DMS114 treated with DMSO at 0.1 percent for 48 hours (cell line): ENCODE data around the gene HOXA13.

Source experiments
- DNase-seq: peaks from one replicate; lab custom pipeline; 2025; ENCODE audit not compliant: unreplicated experiment; lab: John Stamatoyannopoulos, UW

Gene HOXA13

DNA sequence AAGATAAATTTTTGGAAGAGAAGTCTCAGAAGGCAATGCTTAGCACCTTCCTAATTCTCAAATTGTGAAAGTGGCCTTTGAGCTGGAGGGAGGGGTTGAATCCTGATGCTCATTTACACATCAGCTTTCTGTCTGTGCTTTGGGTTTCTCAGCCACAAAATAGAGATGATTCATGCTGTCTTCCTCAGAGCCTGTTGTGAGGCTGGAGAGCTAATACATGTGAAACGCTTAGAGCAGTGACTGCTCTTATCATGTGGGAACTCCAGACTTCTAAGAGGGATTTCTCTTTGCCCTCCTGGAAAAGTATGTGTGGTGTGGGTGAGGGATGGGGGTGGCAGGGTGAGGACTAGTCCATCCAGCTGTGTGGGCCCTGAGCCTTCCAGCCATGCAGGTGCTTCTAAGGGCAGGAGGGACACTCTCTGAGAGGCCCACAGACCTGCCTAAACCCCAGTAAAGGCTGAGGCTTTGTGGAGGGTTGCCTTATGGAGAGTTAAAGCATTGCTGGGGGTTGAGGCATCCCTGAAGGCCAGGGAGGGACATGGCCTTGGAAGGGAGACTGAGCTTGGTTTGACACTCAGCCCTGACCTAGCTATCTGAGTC is 37.9 kb upstream of the HOXA13 start:
- DNase-seq, result no peak

DNA sequence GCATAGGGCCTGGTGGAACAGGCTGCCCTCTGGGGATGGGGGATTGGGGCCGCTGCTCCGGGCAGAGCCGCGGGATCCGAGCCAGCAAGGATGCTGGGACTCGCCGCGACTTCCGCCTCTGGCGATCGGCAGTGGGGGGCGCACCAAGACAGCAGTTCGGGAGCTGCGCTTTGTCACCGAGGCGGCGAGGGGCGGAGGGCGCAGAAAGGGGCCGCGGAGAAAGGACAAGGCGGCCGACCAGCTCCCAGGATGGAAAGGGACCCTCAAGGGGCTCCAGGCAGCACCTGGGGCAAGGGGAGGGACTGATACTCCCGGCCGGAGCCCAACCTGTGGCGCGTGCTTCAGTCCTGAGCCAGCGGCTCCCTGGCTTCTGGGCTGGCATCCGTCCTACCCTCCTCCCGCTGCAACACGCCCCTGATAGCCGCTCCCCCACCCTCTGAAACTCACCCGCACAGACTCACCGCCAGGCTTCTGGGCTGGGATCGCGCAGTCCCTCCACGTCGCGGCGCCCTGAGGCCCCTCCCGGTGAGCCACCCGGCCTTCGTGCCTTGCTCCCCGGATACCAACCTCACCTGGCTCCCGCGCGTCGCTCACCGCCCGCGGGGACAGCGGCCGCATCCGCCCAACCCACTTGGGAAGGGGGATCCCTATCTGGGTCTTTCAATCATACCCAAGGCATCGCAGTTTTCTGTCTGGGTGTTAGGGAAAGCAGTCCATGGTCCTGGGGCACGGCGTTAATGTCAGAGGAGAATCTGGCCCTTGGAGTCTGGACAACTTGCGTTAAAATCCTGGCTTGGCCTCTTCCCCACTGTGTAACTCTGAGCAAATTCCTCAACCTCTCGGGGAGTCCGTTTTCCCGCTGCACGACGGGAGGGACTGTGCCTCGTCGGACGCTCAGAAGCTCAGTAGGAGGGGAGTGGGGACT is 35.8 kb upstream of the HOXA13 start:
- DNase-seq, result peak; percentile 35

DNA sequence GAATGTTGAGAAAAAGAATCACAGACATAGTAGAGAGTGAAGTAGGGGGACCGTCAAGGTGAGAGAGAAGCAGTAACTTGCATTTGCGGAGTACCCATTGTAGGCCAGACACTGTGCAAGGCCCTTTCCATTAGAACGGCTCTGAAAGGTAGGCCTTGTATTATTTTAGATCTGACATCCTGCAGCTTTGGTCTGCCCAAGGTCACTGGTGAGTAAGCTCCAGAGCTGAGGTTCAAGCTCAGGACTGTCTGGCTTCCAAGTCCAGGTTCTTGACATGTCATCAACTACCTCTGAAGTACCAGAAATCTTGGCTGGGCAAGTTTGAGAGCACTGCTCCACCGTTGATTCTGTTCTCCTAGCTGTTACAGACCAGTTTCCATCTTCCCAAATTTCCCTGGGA is 29.6 kb upstream of the HOXA13 start:
- DNase-seq, result no peak

DNA sequence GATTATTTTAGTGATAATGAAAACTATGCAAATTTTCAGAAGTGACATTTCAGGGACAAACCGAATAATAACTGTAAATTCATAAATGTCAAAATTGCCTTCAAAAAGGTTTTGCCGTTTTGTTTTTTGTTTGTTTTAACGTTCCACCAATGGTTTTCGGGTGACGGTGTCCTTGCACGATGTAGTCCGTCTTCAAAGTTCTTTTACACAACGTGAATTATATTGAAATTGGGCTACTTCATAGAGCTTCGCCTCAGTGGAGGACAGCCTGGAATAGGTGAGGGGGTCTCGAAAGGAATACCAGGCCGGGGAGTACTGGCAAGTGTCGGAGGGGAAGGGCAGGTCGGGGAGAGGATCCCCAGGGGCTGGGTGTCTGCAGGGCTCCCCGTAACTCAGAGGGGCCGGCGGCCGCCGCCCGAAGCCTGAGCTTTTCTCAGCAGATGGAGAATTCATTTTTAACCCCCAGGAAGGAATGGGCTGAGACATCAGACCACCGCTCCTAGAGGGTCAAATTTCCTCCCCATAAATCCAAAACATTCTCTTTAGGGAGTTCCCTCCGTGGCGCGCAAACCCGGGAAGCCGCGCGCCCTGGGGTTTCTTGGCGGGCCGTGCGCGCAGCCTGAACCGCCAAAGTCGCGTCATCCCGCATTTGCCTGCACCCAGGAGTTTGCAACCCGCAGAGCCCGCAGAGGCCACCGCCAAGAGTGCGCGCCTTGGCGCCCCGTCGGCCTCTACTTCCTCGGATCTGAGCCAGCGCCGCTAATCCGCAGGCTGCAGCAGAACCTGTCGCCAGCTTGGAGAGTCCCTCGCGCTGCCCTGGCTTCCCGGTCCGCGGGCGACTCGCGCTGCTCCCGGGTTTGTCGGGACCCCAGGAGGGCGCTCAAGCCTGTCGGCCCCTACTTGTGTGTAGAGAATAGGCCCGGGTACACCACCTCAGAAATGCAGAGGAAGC is 25.4 kb upstream of the HOXA13 start:
- no peak for DNase-seq

DNA sequence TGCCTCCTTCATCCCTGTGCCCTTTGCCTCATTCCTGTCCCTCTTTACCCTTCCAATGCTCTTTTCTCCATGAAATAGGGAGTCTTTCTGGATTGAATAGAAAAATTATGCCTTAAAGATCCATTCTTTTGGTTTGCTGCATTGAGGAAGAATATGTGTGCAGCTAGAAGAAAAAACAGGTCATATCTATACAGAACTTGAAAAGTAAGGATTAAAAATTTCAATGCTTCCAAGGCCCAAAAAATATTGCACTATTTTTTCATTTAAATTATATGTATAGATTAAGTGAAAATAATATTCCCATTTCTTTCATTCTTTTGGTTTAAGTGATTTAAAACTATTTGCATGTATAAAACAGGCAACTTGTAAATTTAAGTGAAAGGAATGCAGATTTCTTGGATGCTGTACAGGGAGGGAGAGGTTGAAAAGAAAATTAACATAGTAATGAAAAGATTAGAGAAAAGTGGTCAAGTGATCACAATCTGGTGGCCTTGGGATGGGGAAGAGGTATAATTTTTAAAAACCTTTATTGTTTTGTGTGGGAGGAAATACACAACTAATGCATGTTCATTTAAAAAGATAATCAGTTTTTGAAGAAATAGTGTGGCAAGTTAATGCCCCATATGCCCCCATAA is 24.2 kb upstream of the HOXA13 start:
- DNase-seq, result no peak

- no peak for DNase-seq
These were observed 21.4 kb upstream of the HOXA13 start for GRCh38 chr7:27221201-27221797.

DNA sequence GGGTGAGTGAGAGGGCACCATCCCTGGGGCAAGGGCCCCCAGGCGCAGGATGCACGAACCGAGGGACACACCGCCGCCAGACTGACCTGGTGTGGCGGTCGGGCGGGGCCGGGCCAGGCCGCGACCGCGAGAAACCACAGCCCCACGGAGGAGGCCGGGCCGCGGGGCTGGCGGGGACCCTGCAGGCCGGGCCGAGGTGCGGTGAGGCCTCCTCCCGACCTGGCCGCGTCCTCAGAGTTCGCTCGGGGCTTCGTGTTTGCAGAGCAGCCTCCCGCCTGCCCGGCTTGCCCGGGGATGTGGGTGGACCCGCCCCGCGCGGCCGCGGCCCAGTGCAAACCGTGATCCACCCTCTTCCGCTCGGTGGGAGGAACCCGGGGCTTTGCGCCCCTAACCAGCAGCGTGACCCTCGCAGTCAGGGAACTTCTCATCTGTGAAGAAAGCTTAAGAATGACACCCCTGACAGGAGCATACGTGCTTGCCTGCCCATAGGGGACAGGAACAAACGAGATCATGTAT is 20.6 kb upstream of the HOXA13 start:
- DNase-seq, result no peak

GRCh38 chr7:27219821-27220220 is 19.9 kb upstream of the HOXA13 start:
- DNase-seq, result no peak

DNA sequence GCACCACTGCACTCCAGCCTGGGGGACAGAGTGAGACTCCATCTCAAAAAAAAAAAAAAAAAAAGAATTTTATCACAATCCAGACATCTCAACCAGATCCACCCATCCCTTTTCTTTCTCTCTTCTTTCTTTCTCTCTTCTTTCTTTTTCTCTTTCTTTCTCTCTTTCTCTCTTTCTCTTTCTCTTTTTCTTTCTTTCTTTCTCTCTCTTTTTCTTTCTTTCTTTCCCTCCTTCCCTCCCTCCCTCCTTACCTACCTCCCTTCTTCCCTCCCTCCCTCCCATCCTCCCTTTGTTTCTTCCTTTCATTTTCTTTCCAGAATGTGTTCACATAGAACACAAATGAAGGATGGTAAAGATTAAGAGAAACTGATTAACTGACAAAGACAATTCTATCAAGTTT is 18.1 kb upstream of the HOXA13 start:
- DNase-seq, result no peak

GRCh38 chr7:27215356-27215755 is 15.5 kb upstream of the HOXA13 start:
- DNase-seq, result no peak

DNA sequence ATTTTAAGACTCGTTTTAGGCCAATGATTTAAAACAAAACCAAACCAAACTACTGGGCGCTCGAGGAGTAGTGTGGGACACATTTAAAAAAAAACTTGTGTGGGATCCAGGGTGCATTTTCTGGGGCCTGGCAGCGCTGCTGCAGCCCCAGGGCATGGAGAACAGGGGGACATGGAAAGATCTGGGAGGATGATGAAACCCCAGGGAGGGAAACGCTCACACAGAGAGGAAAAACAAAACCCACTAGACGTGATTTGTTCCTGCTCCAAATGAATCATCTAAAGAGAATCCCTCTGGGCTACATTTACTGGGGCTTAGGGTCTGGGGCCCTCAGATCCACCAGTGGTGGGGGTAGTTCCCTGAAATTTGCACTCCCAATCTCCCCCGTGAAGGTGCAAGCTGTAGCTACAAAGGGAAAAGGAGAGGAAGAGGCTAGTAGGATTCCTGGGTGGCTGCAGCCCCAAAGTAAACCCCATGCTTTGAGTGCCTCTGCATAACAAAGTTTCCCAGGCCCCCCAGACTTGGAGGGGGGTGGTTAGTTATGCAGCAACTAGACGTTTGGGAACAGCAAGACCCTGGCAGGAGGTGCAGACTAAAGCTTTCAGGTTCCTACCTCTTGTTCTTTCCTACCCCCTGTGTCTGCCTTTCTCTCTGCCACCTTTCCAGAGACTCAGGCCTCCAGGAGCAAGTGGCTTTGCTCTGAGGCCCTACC is 14.5 kb upstream of the HOXA13 start:
- no peak for DNase-seq

- no peak for DNase-seq
These were observed 13.7 kb upstream of the HOXA13 start for GRCh38 chr7:27213433-27214238.

DNA sequence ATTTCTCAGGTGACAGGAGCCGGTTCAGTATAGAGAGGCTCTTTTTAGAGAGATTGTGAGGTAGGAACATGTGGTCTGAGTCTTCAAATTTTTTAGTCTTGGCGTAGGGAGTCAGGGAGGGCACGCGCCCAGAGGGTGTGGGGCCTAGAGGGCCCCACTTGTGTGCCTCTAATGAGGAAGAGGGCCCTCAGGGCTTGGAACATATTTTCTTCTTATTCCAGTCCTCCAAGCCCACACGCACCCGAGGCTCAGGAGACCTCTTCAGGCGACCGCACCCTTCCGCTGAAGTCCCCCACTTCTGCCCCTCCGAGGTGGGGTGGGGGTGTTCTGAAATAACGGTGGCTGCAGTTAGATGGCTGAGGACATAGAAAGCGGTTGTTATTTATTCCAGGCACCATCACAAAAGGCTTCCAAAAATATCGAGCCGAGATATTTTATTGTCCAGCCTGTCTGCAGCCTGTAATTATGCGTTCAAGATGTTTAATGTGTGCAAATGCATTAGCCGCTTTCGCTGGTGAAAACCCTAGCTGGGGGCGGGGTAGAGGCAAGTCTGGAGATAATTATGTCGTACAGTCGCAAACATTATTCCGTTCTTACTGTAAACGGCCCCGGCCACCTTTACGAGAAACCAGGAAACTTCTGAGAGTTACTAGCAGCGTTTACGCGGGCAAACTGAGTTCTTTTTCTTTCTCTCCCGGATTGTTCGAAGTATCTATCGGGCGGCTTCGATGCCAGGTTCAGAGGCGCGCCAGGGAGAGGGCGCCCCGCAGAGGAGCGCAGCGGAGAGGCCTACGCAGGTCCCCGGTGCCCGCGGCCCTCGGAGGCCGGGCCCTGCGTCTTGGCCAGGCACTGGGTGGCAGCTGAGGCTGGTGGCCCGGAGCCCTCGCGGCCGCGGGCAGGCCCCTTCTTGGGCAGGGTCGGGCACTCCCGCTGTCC is 12.9 kb upstream of the HOXA13 start:
- no peak for DNase-seq

DNA sequence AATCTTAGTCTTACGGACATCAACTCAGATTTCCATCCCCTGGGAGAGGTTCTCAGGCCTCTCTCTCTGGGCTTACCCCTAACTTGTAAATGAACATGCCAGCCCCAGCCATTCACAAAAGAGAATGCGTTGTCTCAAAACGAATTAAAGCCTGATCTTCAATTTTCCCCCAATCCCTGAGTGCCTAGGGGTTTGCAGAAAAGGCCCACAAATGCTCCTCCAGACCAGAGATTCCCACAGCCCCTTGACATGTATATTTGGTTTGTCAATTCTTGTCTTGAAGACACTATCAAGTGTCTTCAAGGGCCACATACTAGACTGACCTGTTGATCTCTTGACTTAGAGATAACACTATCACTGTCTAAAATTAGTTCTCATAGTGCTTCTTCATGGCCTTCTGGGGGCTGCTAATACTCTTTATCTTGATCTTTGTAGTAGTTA is 11.9 kb upstream of the HOXA13 start:
- DNase-seq, result no peak

DNA sequence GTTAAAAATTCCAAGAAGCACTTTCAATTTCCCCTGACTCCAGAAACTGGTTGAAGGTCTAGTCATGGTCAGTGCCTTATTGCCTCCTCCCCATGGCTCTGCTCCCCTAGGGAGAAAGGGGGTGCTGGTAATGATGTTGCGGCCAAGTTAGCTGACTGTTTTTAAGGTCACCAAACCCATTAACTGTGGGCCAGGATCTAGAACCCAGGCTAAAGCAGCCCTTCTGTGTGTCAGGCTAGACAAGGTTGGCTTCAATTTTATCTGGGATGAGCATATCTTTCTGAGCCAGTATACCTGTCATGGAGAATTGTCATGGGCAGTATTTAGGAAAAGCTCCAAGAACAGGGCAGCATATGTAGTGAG is 11.2 kb upstream of the HOXA13 start:
- no peak for DNase-seq

DNA sequence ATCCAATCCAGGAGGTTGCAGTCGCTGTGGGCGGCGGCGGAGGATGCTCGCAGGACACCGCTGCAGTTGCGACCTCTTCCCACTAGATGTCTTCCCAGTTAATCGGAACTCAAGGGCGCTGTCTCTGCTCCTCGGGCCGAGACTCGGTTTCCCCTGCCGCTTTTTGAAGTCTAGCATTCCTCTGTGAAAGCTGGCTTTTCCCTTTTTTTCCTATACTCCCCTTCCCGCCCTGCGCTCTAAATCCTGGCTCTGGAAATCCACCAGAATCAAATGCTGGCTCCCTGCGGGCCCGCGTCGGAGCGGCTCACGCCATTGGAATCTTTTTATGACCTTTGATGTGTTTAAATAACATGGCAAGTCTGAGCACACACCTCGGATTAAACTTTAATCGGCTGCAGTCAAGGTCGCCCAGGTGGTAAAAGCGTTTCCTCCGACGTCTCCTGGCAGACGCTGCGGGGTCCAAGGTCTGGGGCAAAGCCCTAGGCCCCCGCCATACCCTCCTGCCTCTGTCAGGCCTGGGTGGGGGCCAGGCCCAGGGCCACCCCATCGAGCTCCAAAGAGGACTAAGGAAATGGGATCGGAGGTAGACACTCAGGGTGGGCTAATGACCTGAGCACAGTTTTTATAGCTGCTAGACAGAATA is 10.7 kb upstream of the HOXA13 start:
- DNase-seq, result peak; percentile 42

DNA sequence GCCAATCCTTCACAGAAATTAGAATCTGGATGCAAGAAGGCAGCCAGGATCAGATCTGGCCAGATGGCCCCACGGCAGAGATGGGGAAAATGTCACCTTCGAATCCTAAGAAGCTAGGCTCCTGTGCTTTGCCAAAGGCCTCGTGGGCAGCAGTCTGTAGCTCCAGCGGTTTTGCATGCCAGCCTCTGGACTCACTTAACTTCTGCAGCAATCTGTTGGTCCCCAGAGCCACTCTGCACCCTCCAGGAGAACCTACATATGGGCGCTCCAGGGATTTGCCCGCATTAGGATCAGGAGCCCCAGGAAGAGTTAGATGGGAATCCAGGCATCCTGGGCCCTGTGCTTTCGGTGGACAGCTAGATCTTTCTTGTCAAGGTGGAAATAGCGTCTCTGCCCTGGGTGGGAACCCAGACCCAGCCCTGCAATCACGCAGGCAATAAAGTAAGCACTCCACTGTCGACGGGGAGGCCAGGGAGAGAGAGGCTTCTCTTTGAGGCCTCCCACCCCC is 10.1 kb upstream of the HOXA13 start:
- DNase-seq, result no peak
